Measurements from ENCODE around the gene USP24.

The USP24 gene

GRCh38 chr1:55150880-55151588, 64.1 kb downstream of the USP24 start:
- no peaks in the 10 kb centered on the region for H3K4me1 ChIP-seq (ENCODE audit: insufficient read depth, low read length)
- H3K36me3 ChIP-seq (ENCODE audit: insufficient read depth, low read length) = no peaks in the 10 kb centered on the region; the same call in none of the 2 replicates
- no peak overlapping the region for H3K9ac ChIP-seq (ENCODE audit: low read depth, low read length)
- no peaks in the 10 kb centered on the region for H3K9me3 ChIP-seq (ENCODE audit: control insufficient read depth, insufficient read depth, low read length)

- Histone ChIP-seq H3K9ac (ENCODE audit: low read depth, low read length) (no peak overlapping the region), H3K9me3 (ENCODE audit: control insufficient read depth, insufficient read depth, low read length) (no peaks in the 10 kb centered on the region), H3K36me3 (ENCODE audit: insufficient read depth, low read length) (no peaks in the 10 kb centered on the region; the same call in 1 of the 2 replicates), H3K4me1 (ENCODE audit: insufficient read depth, low read length) (no peaks in the 10 kb centered on the region)
Measured at GRCh38 chr1:55148676-55149075, 66.5 kb downstream of the USP24 start.

GRCh38 chr1:55147524-55147923, 67.6 kb downstream of the USP24 start:
- H3K36me3 ChIP-seq (ENCODE audit: insufficient read depth, low read length) = no peaks in the 10 kb centered on the region; the same call in 1 of the 2 replicates
- H3K9ac ChIP-seq (ENCODE audit: low read depth, low read length) = no peak overlapping the region
- H3K9me3 ChIP-seq (ENCODE audit: control insufficient read depth, insufficient read depth, low read length) = no peaks in the 10 kb centered on the region
- H3K4me1 ChIP-seq (ENCODE audit: insufficient read depth, low read length) = no peaks in the 10 kb centered on the region

- H3K4me1 ChIP-seq (ENCODE audit: insufficient read depth, low read length) = no peaks in the 10 kb centered on the region
- no peak overlapping the region for H3K9ac ChIP-seq (ENCODE audit: low read depth, low read length)
- no peaks in the 10 kb centered on the region; the same call in 1 of the 2 replicates for H3K36me3 ChIP-seq (ENCODE audit: insufficient read depth, low read length)
- H3K9me3 ChIP-seq (ENCODE audit: control insufficient read depth, insufficient read depth, low read length) = no peaks in the 10 kb centered on the region
Measured at GRCh38 chr1:55146781-55147180, 68.4 kb downstream of the USP24 start.

- Histone ChIP-seq H3K9me3 (ENCODE audit: control insufficient read depth, insufficient read depth, low read length) (no peaks in the 10 kb centered on the region), H3K9ac (ENCODE audit: low read depth, low read length) (no peak overlapping the region), H3K4me1 (ENCODE audit: insufficient read depth, low read length) (no peaks in the 10 kb centered on the region), H3K36me3 (ENCODE audit: insufficient read depth, low read length) (no peaks in the 10 kb centered on the region)
Measured at GRCh38 chr1:55144886-55145285, 70.3 kb downstream of the USP24 start.

- Histone ChIP-seq H3K4me1 (ENCODE audit: insufficient read depth, low read length) (no peaks in the 10 kb centered on the region), H3K9me3 (ENCODE audit: control insufficient read depth, insufficient read depth, low read length) (no peaks in the 10 kb centered on the region), H3K36me3 (ENCODE audit: insufficient read depth, low read length) (0 out of 2 replicates have a peak, but pooled peaks cover under 1% of the 10 kb centered on the region), H3K9ac (ENCODE audit: low read depth, low read length) (no peak overlapping the region)
Measured at GRCh38 chr1:55143684-55144083, 71.5 kb downstream of the USP24 start.

- Histone ChIP-seq H3K4me1 (ENCODE audit: insufficient read depth, low read length) (no peaks in the 10 kb centered on the region), H3K9ac (ENCODE audit: low read depth, low read length) (no peak overlapping the region), H3K36me3 (ENCODE audit: insufficient read depth, low read length) (peaks cover 13% of the 10 kb centered on the region), H3K9me3 (ENCODE audit: control insufficient read depth, insufficient read depth, low read length) (no peaks in the 10 kb centered on the region)
Measured at GRCh38 chr1:55141295-55141893, 73.8 kb downstream of the USP24 start.

GRCh38 chr1:55140546-55140983, 74.6 kb downstream of the USP24 start:
- Histone ChIP-seq H3K36me3 (ENCODE audit: insufficient read depth, low read length) (peaks cover 18% of the 10 kb centered on the region), H3K9ac (ENCODE audit: low read depth, low read length) (no peak overlapping the region), H3K9me3 (ENCODE audit: control insufficient read depth, insufficient read depth, low read length) (no peaks in the 10 kb centered on the region), H3K4me1 (ENCODE audit: insufficient read depth, low read length) (no peaks in the 10 kb centered on the region)

- Histone ChIP-seq H3K36me3 (ENCODE audit: insufficient read depth, low read length) (peaks cover 18% of the 10 kb centered on the region), H3K4me1 (ENCODE audit: insufficient read depth, low read length) (no peaks in the 10 kb centered on the region), H3K9ac (ENCODE audit: low read depth, low read length) (no peak overlapping the region), H3K9me3 (ENCODE audit: control insufficient read depth, insufficient read depth, low read length) (no peaks in the 10 kb centered on the region)
Measured at GRCh38 chr1:55140137-55140536, 75.0 kb downstream of the USP24 start.

- no peaks in the 10 kb centered on the region for H3K9me3 ChIP-seq (ENCODE audit: control insufficient read depth, insufficient read depth, low read length)
- no peak overlapping the region for H3K9ac ChIP-seq (ENCODE audit: low read depth, low read length)
- no peaks in the 10 kb centered on the region for H3K4me1 ChIP-seq (ENCODE audit: insufficient read depth, low read length)
- peaks cover 23% of the 10 kb centered on the region for H3K36me3 ChIP-seq (ENCODE audit: insufficient read depth, low read length)
Measured at GRCh38 chr1:55138823-55139222, 76.3 kb downstream of the USP24 start.

GRCh38 chr1:55134152-55134808, 80.9 kb downstream of the USP24 start:
- H3K9me3 ChIP-seq (ENCODE audit: control insufficient read depth, insufficient read depth, low read length) = no peaks in the 10 kb centered on the region
- H3K9ac ChIP-seq (ENCODE audit: low read depth, low read length) = no peak overlapping the region
- H3K4me1 ChIP-seq (ENCODE audit: insufficient read depth, low read length) = no peaks in the 10 kb centered on the region
- peaks cover 30% of the 10 kb centered on the region for H3K36me3 ChIP-seq (ENCODE audit: insufficient read depth, low read length)

- no peak overlapping the region for H3K9ac ChIP-seq (ENCODE audit: low read depth, low read length)
- H3K4me1 ChIP-seq (ENCODE audit: insufficient read depth, low read length) = no peaks in the 10 kb centered on the region
- peaks cover 28% of the 10 kb centered on the region for H3K36me3 ChIP-seq (ENCODE audit: insufficient read depth, low read length)
- H3K9me3 ChIP-seq (ENCODE audit: control insufficient read depth, insufficient read depth, low read length) = no peaks in the 10 kb centered on the region
Measured at GRCh38 chr1:55131801-55132200, 83.4 kb downstream of the USP24 start.

GRCh38 chr1:55131218-55131617, 83.9 kb downstream of the USP24 start:
- H3K4me1 ChIP-seq (ENCODE audit: insufficient read depth, low read length) = no peaks in the 10 kb centered on the region
- H3K9me3 ChIP-seq (ENCODE audit: control insufficient read depth, insufficient read depth, low read length) = no peaks in the 10 kb centered on the region
- no peak overlapping the region for H3K9ac ChIP-seq (ENCODE audit: low read depth, low read length)
- peaks cover 24% of the 10 kb centered on the region for H3K36me3 ChIP-seq (ENCODE audit: insufficient read depth, low read length)

GRCh38 chr1:55129194-55129728, 85.9 kb downstream of the USP24 start:
- H3K9me3 ChIP-seq (ENCODE audit: control insufficient read depth, insufficient read depth, low read length) = no peaks in the 10 kb centered on the region
- H3K36me3 ChIP-seq (ENCODE audit: insufficient read depth, low read length) = peaks cover 24% of the 10 kb centered on the region
- no peak overlapping the region for H3K9ac ChIP-seq (ENCODE audit: low read depth, low read length)
- no peaks in the 10 kb centered on the region for H3K4me1 ChIP-seq (ENCODE audit: insufficient read depth, low read length)
